GM18907 (cell line): ENCODE data around the gene OBP2B.

ENCODE experiments used
- ATAC-seq: cut with Tn5 transposase; IDR thresholded peaks from one replicate; pipeline ENCODE4 v1.9.1; 2021; ENCODE audit warnings: mild to moderate bottlenecking, moderate library complexity; ENCODE audit not compliant: unreplicated experiment

The OBP2B gene

GRCh38 chr9:133169102-133169501 lies 39.9 kb downstream of the OBP2B start:
- ATAC-seq = no peak

GRCh38 chr9:133168432-133168831 lies 40.6 kb downstream of the OBP2B start:
- ATAC-seq = no peak

- no peak for ATAC-seq
Measured at GRCh38 chr9:133167769-133168168, 41.3 kb downstream of the OBP2B start.

- no peak for ATAC-seq
Measured at GRCh38 chr9:133167096-133167730, 41.8 kb downstream of the OBP2B start.

- ATAC-seq = no peak
Measured at GRCh38 chr9:133166392-133166791, 42.7 kb downstream of the OBP2B start.

- ATAC-seq = no peak
Measured at GRCh38 chr9:133165452-133165730, 43.7 kb downstream of the OBP2B start.

GRCh38 chr9:133164191-133164590 lies 44.9 kb downstream of the OBP2B start:
- ATAC-seq = no peak

- peak; percentile 56 for ATAC-seq
Measured at GRCh38 chr9:133163504-133164172, 45.4 kb downstream of the OBP2B start, which contains the start of gene GBGT1. Gene GBGT1, minus strand, starts transcription at chr9:133163914. Its CDS starts 1,502 bp downstream, at chr9:133162412.

GRCh38 chr9:133162861-133163503 lies 46.1 kb downstream of the OBP2B start:
- ATAC-seq = no peak

- ATAC-seq = no peak
Measured at GRCh38 chr9:133161547-133161950, 47.5 kb downstream of the OBP2B start.

- ATAC-seq = no peak
Measured at GRCh38 chr9:133160742-133161546, 48.1 kb downstream of the OBP2B start.

GRCh38 chr9:133158695-133159094 lies 50.4 kb downstream of the OBP2B start:
- no peak for ATAC-seq
